H1 (cell line): ENCODE results near the gene RGL1. TPM values are rescaled to one million over a fixed set of nuclear protein-coding genes. Genes with fewer than 3 reads are reported as not detected.

Experiments used
- CTCF ChIA-PET: fragments of 300-600 bp; sonication (Branson Sonifier 250); formaldehyde crosslinking; loops from one replicate; lab custom pipeline; 2021; ENCODE audit not compliant: partially characterized antibody; lab: Charles Lee
- POLR2A ChIA-PET: fragments of 300-600 bp; sonication (Branson Sonifier 250); formaldehyde crosslinking; loops from one replicate; lab custom pipeline; 2021; ENCODE audit warnings: inconsistent platforms; ENCODE audit not compliant: partially characterized antibody; lab: Charles Lee
- DNase-seq, 2 experiments: peaks; one replicate each; pipeline versions ENCODE4 v3.0.0 to v3.0.0-alpha.2; 2010 to 2022; ENCODE audit warnings: low spot score in 2 of 2, low read depth in 1 of 2, mixed read lengths in 1 of 2
- FAIRE-seq: peaks from 2 replicates; lab custom pipeline; 2011; peaks lifted over from hg19 to GRCh38; lab: Jason Lieb, UNC
- H2AFZ ChIP-seq: 2 replicates; pipeline ENCODE4 v1.8.1; 2012; ENCODE audit warnings: low read length, inconsistent platforms
- H2AK5ac ChIP-seq: 2 replicates; pipeline ENCODE4 v1.6.1; 2013; ENCODE audit warnings: low read depth, low read length
- H2BK120ac ChIP-seq: replicated peaks from 2 replicates; pipeline ENCODE3; 2013; ENCODE audit warnings: low read depth, low read length, inconsistent platforms
- H2BK12ac ChIP-seq: 2 replicates; pipeline ENCODE4 v1.6.1; 2013; ENCODE audit warnings: low read depth, low read length
- H2BK15ac ChIP-seq: 2 replicates; pipeline ENCODE4 v1.6.1; 2013; ENCODE audit warnings: low read length
- H2BK20ac ChIP-seq: 2 replicates; pipeline ENCODE4 v1.6.1; 2013; ENCODE audit warnings: low read length
- H2BK5ac ChIP-seq: 2 replicates; pipeline ENCODE4 v1.6.1; 2013; ENCODE audit warnings: low read depth, low read length
- H3K14ac ChIP-seq: 2 replicates; pipeline ENCODE4 v1.6.1; 2013; ENCODE audit warnings: inconsistent platforms; ENCODE audit not compliant: insufficient read length
- H3K18ac ChIP-seq: 2 replicates; pipeline ENCODE4 v1.6.1; 2013; ENCODE audit warnings: low read length; ENCODE audit errors: extremely low read depth
- H3K23ac ChIP-seq: 2 replicates; pipeline ENCODE4 v1.6.1; 2013; ENCODE audit warnings: inconsistent platforms; ENCODE audit not compliant: insufficient read length
- H3K23me2 ChIP-seq: 2 replicates; pipeline ENCODE4 v1.6.1; 2013; ENCODE audit warnings: low read depth, low read length
- H3K27ac ChIP-seq: 2 replicates; pipeline ENCODE4 v1.6.1; 2011; ENCODE audit warnings: low read depth, low read length, inconsistent platforms
- H3K27me3 ChIP-seq, 4 experiments: replicated peaks in 1 of 4; 1 replicate in 1 of 4; 2 replicates in 3 of 4; pipeline versions ENCODE4 v1.6.1 to v1.8.1; 2011 to 2013; ENCODE audit warnings: low read length in 3 of 4, mild to moderate bottlenecking in 3 of 4, inconsistent platforms in 2 of 4, mixed read lengths in 2 of 4, moderate library complexity in 1 of 4; ENCODE audit not compliant: control insufficient read depth in 3 of 4, insufficient read depth in 3 of 4; ENCODE audit errors: extremely low read depth in 1 of 4
- H3K36me3 ChIP-seq, 4 experiments: 2 replicates each; pipeline versions ENCODE4 v1.6.1 to v1.8.1; 2011 to 2013; ENCODE audit warnings: mild to moderate bottlenecking in 4 of 4, low read length in 3 of 4, moderate library complexity in 2 of 4, control low read depth in 1 of 4, inconsistent platforms in 1 of 4; ENCODE audit not compliant: insufficient read depth in 4 of 4, control insufficient read depth in 2 of 4
- H3K4ac ChIP-seq: replicated peaks from 2 replicates; pipeline ENCODE3; 2013; ENCODE audit warnings: low read length, low read depth, mixed read lengths, inconsistent platforms; ENCODE audit not compliant: insufficient read length
- H3K4me1 ChIP-seq, 4 experiments: replicated peaks in 1 of 4; 1 replicate in 1 of 4; 2 replicates in 3 of 4; pipeline versions ENCODE4 v1.6.1 to v1.8.1; 2011 to 2013; ENCODE audit warnings: low read length in 3 of 4, inconsistent platforms in 2 of 4, mixed read lengths in 1 of 4; ENCODE audit not compliant: insufficient read depth in 4 of 4, control insufficient read depth in 3 of 4
- H3K4me2 ChIP-seq, 2 experiments: 2 replicates each; pipeline versions ENCODE4 v1.6.1 to v1.8.1; 2011 to 2013; ENCODE audit warnings: low read depth in 2 of 2, low read length in 2 of 2, control low read depth in 1 of 2, inconsistent platforms in 1 of 2, mild to moderate bottlenecking in 1 of 2; ENCODE audit not compliant: insufficient read depth in 1 of 2
- H3K4me3 ChIP-seq, 4 experiments: fragments of 200-600, 300-600 bp in 1 of 4; sonication (generic), shearing (Covaris generic), sonication (Bioruptor Twin) in 1 of 4; 2 replicates each; pipeline versions ENCODE4 v1.5.1 to v1.8.1; 2011 to 2016; ENCODE audit warnings: low read length in 4 of 4, low read depth in 3 of 4, control low read depth in 2 of 4, inconsistent platforms in 2 of 4, mild to moderate bottlenecking in 2 of 4, mixed read lengths in 1 of 4, moderate library complexity in 1 of 4; ENCODE audit not compliant: insufficient read depth in 2 of 4; ENCODE audit errors: extremely low read depth in 1 of 4
- H3K56ac ChIP-seq: replicated peaks from 2 replicates; pipeline ENCODE3; 2013; ENCODE audit warnings: low read depth, mild to moderate bottlenecking, mixed read lengths, low read length, inconsistent platforms; ENCODE audit not compliant: insufficient read length
- H3K79me1 ChIP-seq: 2 replicates; pipeline ENCODE4 v1.6.1; 2013; ENCODE audit warnings: low read depth, low read length, control low read depth
- H3K79me2 ChIP-seq, 2 experiments: 2 replicates each; pipeline versions ENCODE4 v1.6.1 to v1.8.1; 2012 to 2013; ENCODE audit warnings: low read length in 2 of 2, mild to moderate bottlenecking in 2 of 2, inconsistent platforms in 1 of 2; ENCODE audit not compliant: insufficient read depth in 2 of 2, control insufficient read depth in 1 of 2
- H3K9ac ChIP-seq, 4 experiments: replicated peaks in 1 of 4; 1 replicate in 1 of 4; 2 replicates in 3 of 4; pipeline versions ENCODE4 v1.6.1 to v1.8.1; 2011 to 2013; ENCODE audit warnings: low read depth in 3 of 4, low read length in 3 of 4, control low read depth in 2 of 4, mild to moderate bottlenecking in 2 of 4, moderate library complexity in 2 of 4, inconsistent platforms in 1 of 4; ENCODE audit errors: extremely low read depth in 1 of 4
- H3K9me3 ChIP-seq, 2 experiments: 2 replicates each; pipeline versions ENCODE4 v1.6.1 to v1.8.1; 2012 to 2013; ENCODE audit warnings: mild to moderate bottlenecking in 2 of 2, moderate library complexity in 2 of 2, control low read depth in 1 of 2, inconsistent platforms in 1 of 2, low read depth in 1 of 2, low read length in 1 of 2, mixed read lengths in 1 of 2; ENCODE audit not compliant: insufficient read depth in 2 of 2
- H4K20me1 ChIP-seq, 2 experiments: replicated peaks in 1 of 2; 2 replicates each; pipeline versions ENCODE3 to v1.8.1; 2011 to 2013; ENCODE audit warnings: inconsistent platforms in 2 of 2, low read length in 2 of 2, mild to moderate bottlenecking in 1 of 2; ENCODE audit not compliant: insufficient read depth in 2 of 2, control insufficient read depth in 1 of 2
- H4K5ac ChIP-seq: 2 replicates; pipeline ENCODE4 v1.6.1; 2013; ENCODE audit warnings: low read length, low read depth, mixed read lengths, inconsistent platforms; ENCODE audit not compliant: insufficient read length
- H4K8ac ChIP-seq: 2 replicates; pipeline ENCODE4 v1.8.0; 2013; ENCODE audit warnings: mild to moderate bottlenecking, moderate library complexity, low read length, inconsistent platforms; ENCODE audit not compliant: insufficient read depth; ENCODE audit errors: extremely low read depth
- H4K91ac ChIP-seq: replicated peaks from 2 replicates; pipeline ENCODE3; 2013; ENCODE audit warnings: low read length, mixed read lengths, inconsistent platforms; ENCODE audit not compliant: insufficient read length
- CHD2 ChIP-seq: IDR thresholded peaks from 2 replicates; pipeline ENCODE4 v1.6.1; 2012; ENCODE audit warnings: low read length, improper control_type of control experiment
- EP300 ChIP-seq, 2 experiments: IDR thresholded peaks; 1 replicate in 1 of 2; 2 replicates in 1 of 2; pipeline ENCODE4 v1.6.1; 2011 to 2012; ENCODE audit warnings: low read depth in 2 of 2, low read length in 2 of 2, mild to moderate bottlenecking in 2 of 2, borderline replicate concordance in 1 of 2, inconsistent platforms in 1 of 2, moderate library complexity in 1 of 2
- JUND ChIP-seq: IDR thresholded peaks from 2 replicates; pipeline ENCODE4 v1.6.1; 2011; ENCODE audit warnings: mild to moderate bottlenecking, improper control_type of control experiment, low read length
- PHF8 ChIP-seq: fragments of 200-600 bp; sonication (generic); conservative IDR thresholded peaks from 2 replicates; pipeline ENCODE4 v1.7.1; 2012; ENCODE audit warnings: low read depth, mild to moderate bottlenecking, inconsistent platforms, low read length, moderate library complexity
- POLR2AphosphoS5 ChIP-seq: IDR thresholded peaks from 2 replicates; pipeline ENCODE4 v1.6.1; 2011; ENCODE audit warnings: low read depth, low read length
- RXRA ChIP-seq: IDR thresholded peaks from 2 replicates; pipeline ENCODE4 v1.6.1; 2011; ENCODE audit warnings: low read depth, mild to moderate bottlenecking, low read length, moderate library complexity; ENCODE audit not compliant: insufficient read depth
- SP4 ChIP-seq: IDR thresholded peaks from 2 replicates; pipeline ENCODE4 v1.6.1; 2012; ENCODE audit warnings: low read length, inconsistent platforms
- WGBS, 2 experiments: shearing (Covaris generic) in 1 of 2; methylation state at CpG; one replicate each; pipeline versions ENCODE4 v1.1.6 to v1.1.7; 2013 to 2015; ENCODE audit warnings: low lambda C conversion rate in 2 of 2, mixed read lengths in 2 of 2, inconsistent platforms in 1 of 2, low coverage in 1 of 2, missing lambda C conversion rate in 1 of 2; ENCODE audit not compliant: insufficient replicate concordance in 2 of 2, insufficient coverage in 1 of 2, insufficient read length in 1 of 2; ENCODE audit errors: extremely low coverage in 1 of 2, missing lambda C conversion rate in 1 of 2; 5-methylcytosine and 5-hydroxymethylcytosine counted together
- polyA plus RNA-seq, 7 experiments: library from polyadenylated mRNA; depleted of rRNA in 3 of 7; stranded (reverse) in 5 of 7; unstranded in 2 of 7; fragments of >200 nt in 5 of 7; fragments of 200-250 nt in 2 of 7; gene quantifications; 1 replicate in 5 of 7; 2 replicates in 1 of 7; 4 replicates in 1 of 7; pipeline versions ENCODE4 v1.2.1 to v1.2.3, GENCODE V29; 2011 to 2013; ENCODE audit warnings: missing spikeins in 2 of 7, mixed read lengths in 2 of 7
- total RNA-seq: library from RNA; stranded (reverse); fragmentation: NEBNext Ultra II Directional; extraction: Animal tissue kit (Norgen Biotek cat#: 25700); gene quantifications from 2 replicates; pipeline ENCODE4 v1.2.1, GENCODE V29; 2021
- TF ChIP-seq, protein P1 (sequence below): IDR thresholded peaks from 2 replicates; pipeline ENCODE4 v1.6.1; 2011; ENCODE audit warnings: low read length, improper control_type of control experiment

Gene RGL1
- total and polyA plus RNA-seq, 2 of the 8 experiments (the other 6 are each of a cell fraction or from before 2014, with no cell fraction given), result 0.98 to 2.4 TPM

DNA sequence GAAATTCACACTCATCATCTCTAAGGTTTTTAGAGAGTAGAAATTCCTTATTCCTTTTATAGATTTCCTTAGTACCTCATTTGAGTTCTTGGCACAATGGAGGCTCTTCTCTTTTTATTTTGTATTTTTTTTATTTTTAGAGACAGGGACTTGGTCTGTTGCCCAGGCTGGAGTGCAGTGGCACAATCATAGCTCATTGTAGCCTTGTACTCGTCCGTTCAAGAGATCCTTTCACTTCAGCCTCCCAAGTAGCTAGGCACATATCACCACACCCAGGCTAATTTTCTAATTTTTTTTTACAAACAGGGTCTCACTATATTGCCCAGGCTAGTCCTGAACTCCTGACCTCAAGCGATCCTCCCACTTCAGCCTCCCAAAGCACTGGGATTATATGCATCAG, 29.6 kb downstream of the RGL1 start:
- ChIA-PET POLR2A (no interaction called here), CTCF (interaction anchor here (0.6 to 1.3 kb wide), 3 partner anchors 19 to 73 kb away, joined by 3 read pairs; no protein-coding TSS in a partner anchor)
- H3K4ac ChIP-seq, result no peak overlapping the region
- no peak overlapping the region for H3K23ac ChIP-seq
- H2BK20ac ChIP-seq, result no peak overlapping the region
- no peak overlapping the region for H2BK5ac ChIP-seq
- H3K4me3 ChIP-seq, result no peak overlapping the region
- H3K23me2 ChIP-seq, result no peaks in the 10 kb centered on the region; the same call in 1 of the 2 replicates
- 92% methylated on average over 3 of the region's 3 CpGs; no CpG with 5 or more reads in 1 of the 2 experiments for WGBS, 2 experiments
- peaks cover 0 to 1% (median 0%) of the 10 kb centered on the region in 4 experiments; a peak in 1 of 7 replicates for H3K27me3 ChIP-seq
- H3K79me2 ChIP-seq, result no peaks in the 10 kb centered on the region
- H2BK12ac ChIP-seq, result no peak overlapping the region
- H3K56ac ChIP-seq, result no peak overlapping the region
- no peaks in the 10 kb centered on the region for H3K4me1 ChIP-seq
- H2BK15ac ChIP-seq, result no peak overlapping the region
- no peaks in the 10 kb centered on the region for H4K20me1 ChIP-seq
- no peak overlapping the region for H2AFZ ChIP-seq
- H3K9me3 ChIP-seq, result no peaks in the 10 kb centered on the region
- H3K18ac ChIP-seq, result no peak overlapping the region
- H3K79me1 ChIP-seq, result no peaks in the 10 kb centered on the region
- H4K91ac ChIP-seq, result no peak overlapping the region
- no peaks in the 10 kb centered on the region for H3K36me3 ChIP-seq
- H2AK5ac ChIP-seq, result no peak overlapping the region
- H2BK120ac ChIP-seq, result no peak overlapping the region
- H3K27ac ChIP-seq, result no peak overlapping the region
- FAIRE-seq (no peak), DNase-seq (no peak)
- H3K14ac ChIP-seq, result no peak overlapping the region
- H4K8ac ChIP-seq, result no peak overlapping the region
- H4K5ac ChIP-seq, result no peak overlapping the region
- H3K9ac ChIP-seq, result no peak overlapping the region
- no peak overlapping the region for H3K4me2 ChIP-seq
- TF ChIP-seq CHD2 (no peak), RXRA (no peak), POLR2AphosphoS5 (no peak), PHF8 (no peak), JUND (no peak), SP4 (no peak), EP300 (IDR thresholded peaks at IDR 0.05; ENCODE audit: borderline replicate concordance in 1 of 2, low read depth in 2 of 2, low read length in 2 of 2) (no peak)
- TF ChIP-seq, protein P1, sequence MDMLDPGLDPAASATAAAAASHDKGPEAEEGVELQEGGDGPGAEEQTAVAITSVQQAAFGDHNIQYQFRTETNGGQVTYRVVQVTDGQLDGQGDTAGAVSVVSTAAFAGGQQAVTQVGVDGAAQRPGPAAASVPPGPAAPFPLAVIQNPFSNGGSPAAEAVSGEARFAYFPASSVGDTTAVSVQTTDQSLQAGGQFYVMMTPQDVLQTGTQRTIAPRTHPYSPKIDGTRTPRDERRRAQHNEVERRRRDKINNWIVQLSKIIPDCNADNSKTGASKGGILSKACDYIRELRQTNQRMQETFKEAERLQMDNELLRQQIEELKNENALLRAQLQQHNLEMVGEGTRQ, result no peak
